HG03064 (cell line): ENCODE results near the gene PAOX.
"Not testable (repeated sequence)": the region's sequence is repeated elsewhere in the genome, so short reads cannot be mapped to it uniquely, and the experiment has no call there.

ENCODE experiments used
- ATAC-seq: cut with Tn5 transposase; IDR thresholded peaks from one replicate; pipeline ENCODE4 v1.9.1; 2021; ENCODE audit warnings: low read depth; ENCODE audit not compliant: unreplicated experiment

PAOX gene

DNA sequence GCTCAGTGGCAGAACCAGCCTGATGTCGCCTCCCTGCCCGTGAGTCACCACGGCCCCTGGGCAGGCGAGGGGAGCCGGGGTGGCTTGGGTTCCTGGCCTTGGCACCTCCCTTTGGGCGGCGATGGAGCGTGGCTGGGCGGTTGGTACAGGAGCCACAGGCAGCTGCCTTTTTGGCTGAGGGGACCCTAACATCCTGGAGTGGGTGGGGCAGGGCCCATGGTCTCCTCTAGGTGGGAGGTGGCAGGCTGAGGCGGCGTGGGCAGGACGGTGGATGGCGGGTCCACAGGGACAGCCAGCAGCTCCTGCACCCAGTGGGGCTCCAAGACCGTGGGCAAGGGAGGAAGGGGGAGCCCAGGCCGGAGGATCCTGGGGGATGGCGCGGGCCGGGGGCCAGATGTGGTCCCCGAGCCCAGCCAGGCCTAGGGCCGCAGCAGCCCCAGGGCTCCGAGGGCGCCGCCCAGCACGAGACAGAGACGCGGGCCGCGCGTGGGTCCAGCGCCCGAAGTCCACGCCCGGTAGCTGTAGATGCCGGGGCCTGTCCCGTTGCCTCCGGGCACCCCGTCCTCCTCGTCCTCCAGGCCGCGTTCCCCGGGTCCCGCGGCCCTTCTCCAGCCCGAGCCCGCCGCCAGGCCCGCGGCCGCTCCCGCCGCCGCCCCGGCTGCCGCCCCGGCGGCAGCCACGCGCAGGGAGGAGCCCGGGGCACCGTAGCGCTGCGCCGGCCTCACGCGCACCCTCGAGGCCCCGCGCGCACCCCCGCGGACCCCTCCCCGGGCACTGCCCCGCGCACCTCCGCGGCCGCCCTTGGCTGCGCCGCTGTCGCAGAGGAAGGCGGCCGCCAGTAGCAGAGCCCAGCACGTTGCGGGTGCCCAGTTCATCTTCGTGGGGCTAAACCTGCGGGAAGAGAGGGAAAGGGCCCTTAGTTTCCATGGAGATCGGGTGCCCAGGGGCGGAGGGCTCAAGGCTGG, 44.0 kb downstream of the PAOX start:
- no peak for ATAC-seq

DNA sequence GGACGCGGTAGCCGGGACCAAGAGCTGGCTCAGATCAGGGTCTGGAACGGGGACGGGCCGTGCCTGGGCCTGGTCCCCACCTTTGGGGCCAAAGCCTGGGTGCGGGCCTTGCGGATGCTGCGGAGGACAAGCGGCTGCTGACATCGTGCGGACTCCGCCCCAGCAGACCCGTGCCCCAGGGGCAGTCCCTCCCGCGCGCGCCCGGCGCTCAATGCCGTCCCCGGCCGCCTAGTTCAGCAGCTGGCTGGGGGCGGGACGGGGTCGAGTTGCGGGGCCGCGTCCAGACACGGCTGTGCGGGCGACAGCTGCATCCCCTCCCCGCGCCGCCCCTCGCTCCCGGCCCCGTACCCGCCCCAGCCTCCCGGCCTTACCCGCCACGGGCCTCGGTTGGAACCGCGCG, 45.0 kb downstream of the PAOX start:
- ATAC-seq = not testable (repeated sequence)

DNA sequence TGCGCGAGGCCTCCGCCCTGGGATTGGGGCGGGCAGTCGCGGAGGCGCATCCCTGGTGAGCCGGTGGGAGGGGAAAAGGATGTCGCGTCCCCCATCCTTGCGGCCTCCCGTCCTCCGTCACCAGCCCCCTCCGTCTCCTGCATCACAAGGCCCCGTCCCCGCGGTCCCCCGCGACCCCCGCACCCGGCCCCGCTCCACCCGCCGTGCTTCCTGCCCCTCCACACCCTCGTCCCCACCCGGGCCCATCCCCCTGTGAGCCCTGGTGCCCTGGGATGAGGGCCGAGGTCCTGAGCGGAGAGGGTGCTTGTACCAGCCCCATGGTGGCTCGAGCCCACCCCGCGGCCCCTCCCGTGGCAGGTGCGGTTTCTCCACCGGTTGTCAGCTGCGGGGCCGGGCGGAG, 45.5 kb downstream of the PAOX start, which contains the start of gene SPRN:
TSS of gene SPRN (minus strand) at position 25 of the 400 bp plus-strand sequence. CDS start 944 bp downstream, outside the sequence.
- ATAC-seq = not testable (repeated sequence)

DNA sequence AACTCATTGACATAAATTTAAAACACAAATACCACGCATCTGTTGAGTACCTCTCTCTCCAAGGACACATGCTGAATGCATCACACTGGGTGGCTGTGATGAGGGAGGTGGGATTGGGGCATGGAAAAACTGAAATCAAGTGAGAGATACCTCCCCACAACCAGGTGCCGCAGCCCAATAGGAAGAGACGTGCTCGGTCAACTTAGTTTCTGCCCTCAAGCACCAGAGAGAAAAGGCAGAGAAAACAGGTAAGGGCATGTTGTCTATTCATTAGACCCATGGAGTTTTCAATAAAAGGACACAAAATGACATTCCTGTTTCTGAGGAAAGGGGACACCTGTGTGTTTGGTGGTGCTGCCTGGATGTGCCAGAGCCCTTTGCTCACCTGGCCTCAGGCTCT, 50.5 kb downstream of the PAOX start:
- ATAC-seq = not testable (repeated sequence)

GRCh38 chr10:133431888-133432613, 53.0 kb downstream of the PAOX start:
- not testable (repeated sequence) for ATAC-seq

GRCh38 chr10:133432789-133433188, 53.7 kb downstream of the PAOX start:
- ATAC-seq = not testable (repeated sequence)

- ATAC-seq = no peak
These were observed 59.7 kb downstream of the PAOX start for GRCh38 chr10:133438711-133439273.

DNA sequence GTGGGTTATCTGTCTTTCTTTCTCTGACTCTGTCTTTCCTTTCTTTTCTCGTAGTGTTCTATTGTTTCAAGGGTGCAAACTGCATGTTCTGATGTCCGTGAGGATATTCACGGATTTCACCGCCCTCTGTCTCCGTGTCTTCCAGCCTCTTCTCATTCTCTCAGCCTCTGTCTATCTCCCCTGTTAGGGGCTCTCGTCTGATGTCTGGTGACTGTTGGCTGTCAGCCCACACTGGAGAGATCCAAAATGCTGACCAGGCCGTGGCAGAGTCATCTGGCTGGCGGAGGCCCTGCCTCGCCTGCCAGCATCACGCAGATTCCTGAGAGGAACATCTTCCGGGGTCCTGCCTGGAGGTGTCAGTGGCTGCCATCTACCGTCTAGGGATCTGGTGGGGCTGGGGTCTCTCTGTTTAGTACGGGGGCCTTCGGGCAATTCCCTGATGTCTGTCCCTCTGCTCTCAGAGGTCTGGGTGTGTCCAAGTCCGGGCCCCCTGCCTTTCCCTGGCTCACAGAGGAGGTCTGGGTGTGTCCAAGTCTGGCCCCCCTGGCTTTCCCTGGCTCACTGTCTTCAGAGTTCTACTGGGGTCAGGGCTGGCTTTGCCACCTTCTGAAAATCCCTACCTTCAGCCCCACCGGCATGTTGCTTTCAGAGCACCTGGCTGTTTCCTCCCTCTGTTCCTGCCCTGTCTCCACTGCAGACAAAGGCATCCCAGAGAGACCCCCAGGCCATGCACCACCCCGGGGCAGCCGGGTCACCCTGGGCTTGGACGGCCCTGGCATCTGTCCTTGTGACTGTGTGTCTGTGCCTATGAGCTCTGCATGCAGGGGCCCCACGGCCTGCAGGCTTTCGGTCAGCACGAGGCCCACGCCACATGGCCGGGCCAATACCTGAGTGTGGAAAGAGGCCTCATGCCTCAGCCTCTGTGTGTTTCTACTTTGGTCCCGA, 60.7 kb downstream of the PAOX start:
- ATAC-seq = no peak

DNA sequence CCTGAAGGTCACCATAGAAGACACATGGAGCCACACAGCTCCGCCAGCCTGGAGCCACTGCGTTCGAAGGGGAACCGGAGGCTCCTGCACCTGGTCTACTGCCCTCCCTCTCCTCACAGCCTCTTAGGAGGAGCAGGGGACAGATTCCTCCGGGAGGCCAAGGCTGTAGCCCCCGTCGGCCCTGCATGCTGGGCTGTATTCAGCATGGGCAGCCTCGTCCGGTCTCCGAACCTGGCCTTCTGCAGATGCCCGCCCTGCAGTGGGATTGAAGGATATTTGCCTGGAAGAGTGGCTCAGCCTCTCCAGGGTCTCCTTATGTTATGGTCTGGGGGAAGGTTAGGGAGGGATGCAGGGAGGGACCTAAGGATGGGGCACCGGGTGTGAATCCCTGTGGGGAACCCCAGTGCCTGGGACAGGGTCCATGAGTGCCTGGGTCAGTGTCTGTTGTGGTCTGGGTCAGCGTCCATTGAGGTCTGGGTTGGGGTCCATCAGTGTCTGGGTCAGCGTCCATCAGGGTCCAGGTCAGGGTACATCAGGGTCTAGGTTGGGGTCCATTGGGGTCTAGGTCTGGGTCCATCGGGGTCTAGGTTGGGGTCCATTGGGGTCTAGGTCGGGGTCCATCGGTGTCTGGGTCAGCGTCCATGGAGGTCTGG, 61.7 kb downstream of the PAOX start:
- no peak for ATAC-seq
